ENCODE data around the gene SNX17.

SNX17 gene

GRCh38 chr2:27370816-27371620 lies 602 bp downstream of the SNX17 start:
- peak in 1 of 2 donors; percentile 30 for DNase-seq

DNA sequence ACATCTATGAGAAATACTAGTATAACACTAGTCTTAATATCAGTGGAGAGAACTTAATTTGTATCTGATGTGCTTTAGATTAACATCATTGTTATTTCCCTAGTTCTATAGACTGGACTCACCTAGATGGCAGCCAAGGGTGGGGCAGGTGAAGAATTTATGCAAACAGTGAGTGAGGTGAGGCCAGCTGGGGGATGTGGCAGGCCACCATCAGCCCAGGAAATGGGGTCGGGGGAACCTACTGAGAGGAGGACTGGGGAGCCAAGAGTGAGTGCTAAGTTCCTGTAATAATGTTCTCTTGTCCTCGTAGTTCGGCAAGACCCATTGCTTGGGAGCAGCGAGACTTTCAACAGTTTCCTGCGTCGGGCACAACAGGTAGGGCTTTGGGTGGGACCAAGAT lies 2.5 kb downstream of the SNX17 start:
- no peak for DNase-seq

- no peak for DNase-seq
Measured at GRCh38 chr2:27373567-27373966, 3.2 kb downstream of the SNX17 start.

DNA sequence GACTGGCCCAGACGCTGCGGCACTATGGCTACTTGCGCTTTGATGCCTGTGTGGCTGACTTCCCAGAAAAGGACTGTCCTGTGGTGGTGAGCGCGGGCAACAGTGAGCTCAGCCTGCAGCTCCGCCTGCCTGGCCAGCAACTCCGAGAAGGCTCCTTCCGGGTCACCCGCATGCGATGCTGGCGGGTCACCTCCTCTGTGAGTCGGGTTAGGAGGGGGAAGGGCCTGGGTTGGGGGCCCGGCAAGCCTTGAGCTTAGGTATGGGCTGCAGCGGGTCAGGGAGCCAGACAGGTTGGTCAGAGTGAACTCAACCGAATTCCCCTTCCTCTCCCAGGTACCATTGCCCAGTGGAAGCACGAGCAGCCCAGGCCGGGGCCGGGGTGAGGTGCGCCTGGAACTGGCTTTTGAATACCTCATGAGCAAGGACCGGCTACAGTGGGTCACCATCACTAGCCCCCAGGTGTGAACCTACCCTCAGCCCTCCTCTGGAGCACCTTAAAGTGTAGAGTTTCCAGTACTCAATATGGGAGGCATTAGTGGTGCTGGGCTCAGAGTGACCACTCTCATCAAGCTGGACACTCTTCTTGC lies 5.2 kb downstream of the SNX17 start:
- DNase-seq: no peak

DNA sequence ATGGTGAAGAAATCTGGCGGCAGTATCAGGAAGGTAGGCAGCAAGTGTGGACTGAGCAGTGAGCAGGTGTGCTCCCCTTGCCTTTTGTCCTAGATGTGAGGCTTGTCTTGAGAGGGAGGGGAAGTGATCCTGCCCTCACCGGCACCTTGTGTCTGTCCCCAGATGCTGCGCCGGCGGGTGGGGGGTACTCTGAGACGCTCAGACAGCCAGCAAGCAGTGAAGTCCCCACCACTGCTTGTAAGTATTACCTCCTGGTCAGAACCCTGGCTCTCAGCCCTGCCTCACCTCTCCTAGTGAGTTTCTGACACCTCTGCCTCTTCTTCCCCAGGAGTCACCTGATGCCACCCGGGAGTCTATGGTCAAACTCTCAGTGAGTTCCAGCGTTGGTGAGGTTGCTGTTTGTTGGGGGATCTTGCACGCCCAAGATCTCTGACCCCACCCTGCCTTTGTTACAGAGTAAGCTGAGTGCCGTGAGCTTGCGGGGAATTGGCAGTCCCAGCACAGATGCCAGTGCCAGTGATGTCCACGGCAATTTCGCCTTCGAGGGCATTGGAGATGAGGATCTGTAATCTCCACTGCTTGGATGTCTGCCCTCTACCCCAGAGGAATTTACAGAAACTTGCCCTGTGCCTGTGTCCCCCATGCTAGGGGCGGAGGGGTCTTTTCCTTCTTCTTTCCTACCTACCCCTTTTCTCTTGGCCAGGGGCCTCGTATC lies 5.9 kb downstream of the SNX17 start:
- no peak for DNase-seq

- no peak for DNase-seq
Measured at GRCh38 chr2:27376866-27377617, 6.6 kb downstream of the SNX17 start.

GRCh38 chr2:27377618-27378095 lies 7.2 kb downstream of the SNX17 start:
- no peak for DNase-seq

GRCh38 chr2:27378096-27378808 lies 7.8 kb downstream of the SNX17 start:
- no peak for DNase-seq

DNA sequence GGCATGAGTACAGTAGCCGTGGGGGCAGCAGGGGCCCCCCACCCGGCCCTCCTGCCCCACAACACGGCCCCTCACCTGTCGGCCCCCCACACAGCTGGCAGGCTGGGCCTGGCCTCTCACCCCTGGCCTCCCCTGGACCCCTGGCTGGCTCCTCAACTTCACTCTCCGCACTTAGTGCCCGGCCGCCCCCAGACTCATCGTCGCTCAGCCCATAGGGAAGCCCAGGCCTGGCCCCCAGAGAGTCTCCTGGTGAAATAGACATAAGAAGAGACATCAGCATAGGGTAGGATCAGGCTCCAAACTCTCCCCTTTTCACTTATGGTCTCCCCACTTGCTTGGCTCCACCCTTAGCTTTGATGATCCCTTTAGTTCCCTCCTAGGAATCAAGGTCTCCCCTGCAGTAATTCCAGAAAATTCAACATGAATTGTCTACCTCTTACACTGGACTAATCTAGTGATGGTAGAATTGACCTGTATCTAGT lies 8.4 kb downstream of the SNX17 start:
- no peak for DNase-seq

GRCh38 chr2:27379383-27379835 lies 9.0 kb downstream of the SNX17 start:
- no peak for DNase-seq

GRCh38 chr2:27379836-27380625 lies 9.6 kb downstream of the SNX17 start:
- peak in 1 of 2 donors; percentile 38 for DNase-seq

- peak; percentile 82 to 86 for DNase-seq
Measured at GRCh38 chr2:27380626-27381545, 10.5 kb downstream of the SNX17 start, which contains the start of gene ZNF513. Gene ZNF513, minus strand, starts transcription at chr2:27380734. Its CDS starts 208 bp downstream, at chr2:27380526.

DNA sequence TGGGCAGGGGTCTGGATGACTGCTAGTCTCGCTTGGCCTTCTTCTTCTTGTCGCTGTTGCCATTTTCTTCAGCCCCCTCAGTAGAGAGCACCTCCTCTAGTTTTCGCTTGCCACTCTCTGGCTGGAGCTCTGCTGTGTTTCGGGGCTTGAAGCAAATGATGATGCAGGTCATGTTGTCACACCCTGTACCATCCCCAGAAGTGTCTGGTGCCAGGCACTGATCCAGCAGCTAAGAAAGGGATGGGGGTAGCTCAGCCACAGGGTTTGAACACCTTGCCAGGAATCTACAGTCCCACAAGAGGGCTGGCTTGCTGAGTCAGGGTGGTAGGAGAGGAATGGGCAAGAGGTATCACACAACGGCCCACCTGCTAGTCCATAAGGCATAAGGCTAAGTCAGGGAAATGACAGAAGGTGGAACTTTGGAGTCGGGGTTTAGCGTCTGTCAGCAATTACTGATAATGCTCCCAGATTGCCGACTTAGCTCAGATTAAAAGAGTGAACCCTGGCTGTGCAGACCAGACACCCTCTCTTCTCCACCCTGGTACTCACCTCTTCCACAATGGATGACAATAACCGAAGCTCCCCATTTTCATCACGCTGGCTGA lies 11.3 kb downstream of the SNX17 start:
- no peak for DNase-seq

DNA sequence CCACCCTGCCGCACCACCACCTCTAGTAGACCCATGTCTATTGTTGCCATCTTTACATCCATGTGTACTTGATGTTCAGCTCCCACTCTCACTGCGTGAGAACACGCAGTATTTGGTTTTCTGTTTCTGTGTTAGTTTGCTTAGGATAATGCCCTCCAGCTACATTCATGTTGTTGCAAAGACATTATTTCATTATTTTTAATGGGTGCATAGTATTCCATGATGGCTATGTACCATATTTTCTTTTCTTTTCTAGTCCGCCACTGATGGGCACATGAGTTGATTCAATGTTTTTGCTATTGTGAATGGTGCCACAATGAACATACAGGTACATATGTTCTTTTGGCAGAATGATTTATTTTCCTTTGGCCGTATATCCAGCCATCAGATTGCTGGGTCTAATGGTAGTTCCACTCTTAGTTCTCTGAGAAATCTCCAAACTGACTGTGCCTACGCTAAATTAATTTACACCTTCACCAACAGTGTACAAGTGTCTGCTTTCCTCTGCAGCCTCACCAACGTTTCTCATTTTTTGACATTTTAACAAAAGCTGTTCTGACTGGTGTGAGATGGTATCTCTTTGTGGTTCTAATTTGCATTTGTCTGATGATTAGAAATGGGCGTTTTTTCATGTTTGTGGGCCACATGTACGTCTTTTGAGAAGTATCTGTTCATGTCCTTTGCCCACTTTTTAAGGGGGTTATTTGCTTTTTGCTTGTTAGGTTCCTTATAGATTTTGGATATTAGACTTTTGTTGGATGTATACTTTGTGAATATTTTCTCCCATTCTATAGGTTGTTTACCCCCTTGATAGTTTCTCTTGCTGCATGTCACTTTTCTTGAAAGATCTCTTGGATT lies 20.6 kb downstream of the SNX17 start:
- DNase-seq: no peak

DNA sequence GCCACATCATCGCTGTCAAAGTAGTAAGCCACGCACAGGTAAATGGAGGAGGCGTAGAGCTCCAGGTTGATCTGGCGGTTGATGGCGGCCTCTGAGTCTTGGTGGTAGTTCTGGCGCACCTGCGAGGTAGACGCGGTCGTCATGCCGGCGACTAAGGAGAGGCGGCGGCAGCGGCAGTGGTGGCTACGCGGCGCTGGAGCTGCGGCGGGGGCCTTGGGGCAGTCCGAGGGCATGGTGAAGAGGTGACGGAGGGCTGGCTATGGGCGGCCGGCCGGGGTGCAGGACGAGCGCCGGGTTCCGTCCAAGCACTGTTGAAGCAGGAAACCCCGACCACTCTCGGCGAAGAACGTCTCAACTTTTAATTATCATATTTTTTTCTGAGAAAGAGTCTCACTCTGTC lies 22.8 kb downstream of the SNX17 start:
- no peak for DNase-seq

DNA sequence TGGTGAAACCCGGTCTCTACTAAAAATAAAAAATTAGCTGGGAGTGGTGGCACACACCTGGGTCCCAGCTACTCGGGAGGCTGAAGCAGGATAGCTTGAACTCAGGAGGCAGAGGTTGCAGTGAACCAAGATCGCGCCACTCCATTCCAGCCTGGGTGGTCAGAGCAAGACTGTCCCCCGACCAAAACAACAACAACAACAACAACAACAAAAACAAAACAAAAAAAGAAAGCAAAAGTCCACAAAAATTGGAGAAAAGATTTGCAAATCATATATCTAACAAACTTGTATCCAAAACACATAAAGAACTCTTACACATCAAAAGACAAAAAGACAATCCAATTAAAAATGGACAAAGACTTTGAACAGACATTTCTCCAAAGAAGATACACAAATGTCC lies 28.5 kb downstream of the SNX17 start:
- DNase-seq: no peak

- no peak for DNase-seq
Measured at GRCh38 chr2:27400348-27401135, 30.1 kb downstream of the SNX17 start.
